Neural progenitor cell (in vitro differentiated cells): ENCODE measurements around the gene TLL2. TPM values are rescaled to one million over a fixed set of nuclear protein-coding genes. Genes with fewer than 3 reads are reported as not detected.
"Not testable (repeated sequence)": the region's sequence is repeated elsewhere in the genome, so short reads cannot be mapped to it uniquely, and the experiment has no call there.

Experiments used
- DNase-seq: peaks from one replicate; pipeline ENCODE4 v3.0.0-alpha.2; 2016; ENCODE audit warnings: low spot score
- H2AFZ ChIP-seq: fragments of 200-600 bp; sonication (generic); replicated peaks from 2 replicates; pipeline ENCODE4 v1.6.1; 2016; ENCODE audit warnings: antibody characterized with exemption
- H3F3A ChIP-seq: fragments of 200-600 bp; sonication (generic); 2 replicates; pipeline ENCODE4 v1.6.1; 2016; ENCODE audit warnings: antibody characterized with exemption, low read depth
- H3K27ac ChIP-seq: fragments of 200-600 bp; sonication (generic); 2 replicates; pipeline ENCODE4 v1.5.1; 2016; ENCODE audit warnings: mild to moderate bottlenecking
- H3K27me3 ChIP-seq: fragments of 200-600 bp; sonication (generic); 2 replicates; pipeline ENCODE4 v1.6.1; 2016; ENCODE audit warnings: mild to moderate bottlenecking, moderate library complexity
- H3K36me3 ChIP-seq: fragments of 200-600 bp; sonication (generic); 2 replicates; pipeline ENCODE4 v1.5.1; 2016
- H3K4me1 ChIP-seq: fragments of 200-600 bp; sonication (generic); 2 replicates; pipeline ENCODE4 v1.6.1; 2016; ENCODE audit warnings: mixed run types
- H3K4me2 ChIP-seq: fragments of 200-600 bp; sonication (generic); 2 replicates; pipeline ENCODE4 v1.6.1; 2016
- H3K4me3 ChIP-seq: fragments of 200-600 bp; sonication (generic); 2 replicates; pipeline ENCODE4 v1.5.1; 2016
- H3K79me2 ChIP-seq: fragments of 200-600 bp; sonication (generic); 2 replicates; pipeline ENCODE4 v1.6.1; 2016; ENCODE audit warnings: low read depth
- H3K9ac ChIP-seq: fragments of 200-600 bp; sonication (generic); 2 replicates; pipeline ENCODE4 v1.6.1; 2016
- H3K9me3 ChIP-seq: fragments of 200-600 bp; sonication (generic); 2 replicates; pipeline ENCODE4 v1.5.1; 2016; ENCODE audit warnings: low read depth
- H4K20me1 ChIP-seq: fragments of 200-600 bp; sonication (generic); 2 replicates; pipeline ENCODE4 v1.6.1; 2016; ENCODE audit warnings: low read depth
- H3K27ac Mint-ChIP-seq: 3 replicates; pipeline ENCODE4 v1.8.0; 2021; ENCODE audit warnings: mixed read lengths
- H3K27me3 Mint-ChIP-seq: 2 replicates; pipeline ENCODE4 v1.8.0; 2022; ENCODE audit warnings: low read depth, mild to moderate bottlenecking, inconsistent platforms, moderate library complexity, mixed read lengths; ENCODE audit not compliant: insufficient read depth
- H3K36me3 Mint-ChIP-seq: 3 replicates; pipeline ENCODE4 v1.8.0; 2021; ENCODE audit warnings: mixed read lengths
- H3K4me1 Mint-ChIP-seq: 3 replicates; pipeline ENCODE4 v1.8.0; 2021; ENCODE audit warnings: mixed read lengths
- H3K4me3 Mint-ChIP-seq: 3 replicates; pipeline ENCODE4 v1.8.0; 2021; ENCODE audit warnings: mild to moderate bottlenecking, moderate library complexity, mixed read lengths
- H3K9me3 Mint-ChIP-seq: 3 replicates; pipeline ENCODE4 v1.8.0; 2020; ENCODE audit warnings: mixed read lengths
- EZH2 ChIP-seq: fragments of 200-600 bp; sonication (generic); IDR thresholded peaks from 2 replicates; pipeline ENCODE4 v1.6.1; 2017; ENCODE audit warnings: antibody characterized with exemption, mild to moderate bottlenecking, moderate library complexity
- EZH2phosphoT487 ChIP-seq: fragments of 200-600 bp; sonication (generic); IDR thresholded peaks from 2 replicates; pipeline ENCODE4 v1.6.1; 2017; ENCODE audit warnings: antibody characterized with exemption
- total RNA-seq: library from RNA; depleted of rRNA; stranded (reverse); fragments of >200 nt; gene quantifications from 2 replicates; pipeline ENCODE4 v1.2.3, GENCODE V29; 2015; ENCODE audit warnings: low replicate concordance
- TF ChIP-seq, protein P1 (sequence below): fragments of 200-600 bp; sonication (generic); IDR thresholded peaks from 2 replicates; pipeline ENCODE4 v1.5.1; 2017; ENCODE audit warnings: antibody characterized with exemption, mild to moderate bottlenecking

The TLL2 gene
- total RNA-seq, 1 donor from 2014 or later = 0.22 TPM

DNA sequence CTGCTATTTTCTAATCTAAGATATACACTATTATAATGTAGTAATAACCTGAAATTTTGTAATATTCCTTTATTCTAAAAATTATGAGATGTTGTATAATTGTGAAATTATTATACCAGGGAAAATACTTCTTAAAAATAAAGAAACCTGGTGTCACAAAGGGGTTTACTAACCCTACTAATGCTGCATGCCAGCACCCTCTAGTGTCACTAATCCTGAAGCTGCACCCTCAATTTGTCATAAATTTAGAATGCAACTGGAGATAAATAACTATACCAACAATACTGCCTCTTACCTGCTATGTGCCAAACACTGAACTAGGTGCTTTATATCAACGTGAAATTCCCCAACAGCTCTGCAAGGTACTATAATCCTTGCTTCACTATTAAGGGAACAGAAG lies 42.3 kb upstream of the TLL2 start:
- Mint-ChIP-seq H3K9me3 (no peaks in the 10 kb centered on the region), H3K4me3 (no peak overlapping the region), H3K36me3 (peaks cover 18% of the 10 kb centered on the region), H3K4me1 (no peaks in the 10 kb centered on the region), H3K27ac (no peak overlapping the region), H3K27me3 (no peaks in the 10 kb centered on the region)
- H3K4me1 ChIP-seq = peaks cover 12% of the 10 kb centered on the region
- H3K27ac ChIP-seq = no peak overlapping the region
- TF ChIP-seq, protein P1, sequence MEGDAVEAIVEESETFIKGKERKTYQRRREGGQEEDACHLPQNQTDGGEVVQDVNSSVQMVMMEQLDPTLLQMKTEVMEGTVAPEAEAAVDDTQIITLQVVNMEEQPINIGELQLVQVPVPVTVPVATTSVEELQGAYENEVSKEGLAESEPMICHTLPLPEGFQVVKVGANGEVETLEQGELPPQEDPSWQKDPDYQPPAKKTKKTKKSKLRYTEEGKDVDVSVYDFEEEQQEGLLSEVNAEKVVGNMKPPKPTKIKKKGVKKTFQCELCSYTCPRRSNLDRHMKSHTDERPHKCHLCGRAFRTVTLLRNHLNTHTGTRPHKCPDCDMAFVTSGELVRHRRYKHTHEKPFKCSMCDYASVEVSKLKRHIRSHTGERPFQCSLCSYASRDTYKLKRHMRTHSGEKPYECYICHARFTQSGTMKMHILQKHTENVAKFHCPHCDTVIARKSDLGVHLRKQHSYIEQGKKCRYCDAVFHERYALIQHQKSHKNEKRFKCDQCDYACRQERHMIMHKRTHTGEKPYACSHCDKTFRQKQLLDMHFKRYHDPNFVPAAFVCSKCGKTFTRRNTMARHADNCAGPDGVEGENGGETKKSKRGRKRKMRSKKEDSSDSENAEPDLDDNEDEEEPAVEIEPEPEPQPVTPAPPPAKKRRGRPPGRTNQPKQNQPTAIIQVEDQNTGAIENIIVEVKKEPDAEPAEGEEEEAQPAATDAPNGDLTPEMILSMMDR = peak; percentile 72
- TF ChIP-seq EZH2 = no peak
- TF ChIP-seq EZH2phosphoT487 = no peak
- H3K4me2 ChIP-seq = no peak overlapping the region
- H3F3A ChIP-seq = peaks cover 7% of the 10 kb centered on the region
- H2AFZ ChIP-seq = no peak overlapping the region
- peaks cover 45% of the 10 kb centered on the region for H4K20me1 ChIP-seq
- peaks cover 13% of the 10 kb centered on the region for H3K36me3 ChIP-seq
- peaks cover 24% of the 10 kb centered on the region for H3K79me2 ChIP-seq
- no peaks in the 10 kb centered on the region for H3K9me3 ChIP-seq
- H3K9ac ChIP-seq = no peak overlapping the region
- peak; percentile 50 for DNase-seq
- H3K27me3 ChIP-seq = no peaks in the 10 kb centered on the region
- no peak overlapping the region for H3K4me3 ChIP-seq

DNA sequence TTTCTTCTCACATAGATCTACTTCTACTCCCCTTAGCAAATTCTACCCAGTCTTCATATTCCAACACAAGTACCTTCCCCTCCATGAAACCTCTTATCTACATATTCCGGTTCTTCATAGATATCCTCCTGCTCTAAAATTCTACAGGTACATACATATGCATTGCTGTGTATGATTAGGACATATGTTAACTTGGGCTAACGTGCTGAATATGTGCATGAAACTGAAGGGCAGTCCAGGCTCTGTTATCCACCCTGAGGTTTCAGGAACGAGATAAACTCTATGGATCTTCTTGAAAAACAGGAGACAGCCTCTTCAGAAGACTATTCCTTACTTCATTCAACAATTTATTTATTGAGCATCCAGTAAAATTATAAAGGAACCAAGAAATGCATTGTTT lies 41.6 kb upstream of the TLL2 start:
- Histone ChIP-seq H3K27ac (no peak overlapping the region), H3K79me2 (peaks cover 24% of the 10 kb centered on the region), H3F3A (peaks cover 7% of the 10 kb centered on the region), H3K9ac (no peak overlapping the region), H3K4me2 (no peak overlapping the region), H3K4me1 (peaks cover 12% of the 10 kb centered on the region), H3K4me3 (no peak overlapping the region), H4K20me1 (peaks cover 45% of the 10 kb centered on the region), H3K27me3 (no peaks in the 10 kb centered on the region), H3K9me3 (no peaks in the 10 kb centered on the region), H2AFZ (no peak overlapping the region), H3K36me3 (peaks cover 13% of the 10 kb centered on the region)
- TF ChIP-seq EZH2phosphoT487 = no peak
- TF ChIP-seq, protein P1 = no peak
- TF ChIP-seq EZH2 = no peak
- no peak overlapping the region for H3K4me3 Mint-ChIP-seq
- no peaks in the 10 kb centered on the region for H3K4me1 Mint-ChIP-seq
- no peak overlapping the region for H3K27ac Mint-ChIP-seq
- H3K27me3 Mint-ChIP-seq = no peaks in the 10 kb centered on the region
- H3K9me3 Mint-ChIP-seq = no peaks in the 10 kb centered on the region
- peaks cover 14% of the 10 kb centered on the region for H3K36me3 Mint-ChIP-seq
- no peak for DNase-seq

- Histone ChIP-seq H2AFZ (no peak overlapping the region), H3K9ac (no peak overlapping the region), H3K9me3 (no peaks in the 10 kb centered on the region), H3K4me3 (no peak overlapping the region), H3K4me1 (no peaks in the 10 kb centered on the region), H3K79me2 (peaks cover under 1% of the 10 kb centered on the region), H3K27ac (no peak overlapping the region), H3K36me3 (peaks cover 17% of the 10 kb centered on the region), H3K4me2 (no peak overlapping the region), H3F3A (no peaks in the 10 kb centered on the region), H4K20me1 (peaks cover 5% of the 10 kb centered on the region), H3K27me3 (no peaks in the 10 kb centered on the region)
- no peaks in the 10 kb centered on the region for H3K9me3 Mint-ChIP-seq
- no peaks in the 10 kb centered on the region for H3K27me3 Mint-ChIP-seq
- no peak overlapping the region for H3K27ac Mint-ChIP-seq
- peaks cover 25% of the 10 kb centered on the region for H3K36me3 Mint-ChIP-seq
- DNase-seq = no peak
- TF ChIP-seq, protein P1 = no peak
- no peak for TF ChIP-seq EZH2
- TF ChIP-seq EZH2phosphoT487 = no peak
- no peaks in the 10 kb centered on the region for H3K4me1 Mint-ChIP-seq
- H3K4me3 Mint-ChIP-seq = no peak overlapping the region
Measured at GRCh38 chr10:96548589-96548988, 34.9 kb upstream of the TLL2 start.

DNA sequence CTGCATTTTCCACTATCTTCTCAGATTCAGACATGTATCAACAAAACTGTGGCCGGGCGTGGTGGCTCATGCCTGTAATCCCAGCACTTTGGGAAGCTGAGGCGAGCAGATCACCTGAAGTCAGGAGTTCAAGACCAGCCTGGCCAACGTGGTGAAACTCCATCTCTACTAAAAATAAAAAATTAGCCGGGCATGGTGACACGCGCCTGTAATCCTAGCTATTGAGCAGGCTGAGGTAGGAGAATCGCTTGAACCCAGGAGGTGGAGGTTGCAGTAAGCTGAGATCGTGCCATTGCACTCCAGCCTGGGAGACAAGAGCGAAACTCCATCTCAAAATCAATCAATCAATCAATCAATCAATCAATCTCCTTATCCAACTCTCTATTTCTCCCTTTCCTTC lies 31.8 kb upstream of the TLL2 start:
- H3K27ac Mint-ChIP-seq, H3K9me3 ChIP-seq, H3K9me3 Mint-ChIP-seq, H4K20me1 ChIP-seq, DNase-seq, H3K9ac ChIP-seq, H3K4me2 ChIP-seq, H3K4me3 Mint-ChIP-seq, H3K4me1 ChIP-seq, H3F3A ChIP-seq, H3K27me3 ChIP-seq, H3K79me2 ChIP-seq, H3K36me3 ChIP-seq, H3K4me3 ChIP-seq, H3K27ac ChIP-seq, H3K27me3 Mint-ChIP-seq, H2AFZ ChIP-seq, H3K4me1 Mint-ChIP-seq: not testable (repeated sequence)
- peaks cover 28% of the 10 kb centered on the region for H3K36me3 Mint-ChIP-seq
